Right ventricle myocardium superior (tissue), 1 donor: Measurements from ENCODE around the gene BRSK1. TPM values are rescaled to one million over a fixed set of nuclear protein-coding genes. Genes with fewer than 3 reads are reported as not detected.

Experiments
- ATAC-seq: fragments of 200-7000 bp; cut with Tn5 transposase; one replicate; pipeline ENCODE4 v1.9.1; 2020; ENCODE audit warnings: mild to moderate bottlenecking; ENCODE audit not compliant: poor library complexity
- DNase-seq: peaks from one replicate; pipeline ENCODE4 v3.0.0-alpha.2; 2020
- intact Hi-C: fragments of 100-400 bp; cut with DNase I; formaldehyde crosslinking; loops from one replicate; pipeline ENCODE4 v1.11.2; 2022
- total RNA-seq: library from RNA; stranded (reverse); fragmentation: NEBNext Ultra II Directional; extraction: Animal tissue kit (Norgen Biotek cat#: 25700); gene quantifications from one replicate; pipeline ENCODE4 v1.2.1, GENCODE V29; 2021
- donor health status: DM: no; HTN: yes; CAD: no; lungs with severe emphysema.

The BRSK1 gene
- total RNA-seq, 1 donor from 2014 or later, result 1.6 TPM

- intact Hi-C loops, result no loop called here
- DNase-seq (no peak), ATAC-seq (no peak)
Observed at GRCh38 chr19:55252760-55253663, 30.8 kb upstream of the BRSK1 start.

- intact Hi-C loops, result no loop called here
- ATAC-seq (no peak), DNase-seq (peak; percentile 62)
Observed at GRCh38 chr19:55253842-55254624, 29.8 kb upstream of the BRSK1 start.

- ATAC-seq, result no peak
- intact Hi-C loops, result no loop called here
- DNase-seq, result no peak
Observed at GRCh38 chr19:55254625-55254977, 29.2 kb upstream of the BRSK1 start.

DNA sequence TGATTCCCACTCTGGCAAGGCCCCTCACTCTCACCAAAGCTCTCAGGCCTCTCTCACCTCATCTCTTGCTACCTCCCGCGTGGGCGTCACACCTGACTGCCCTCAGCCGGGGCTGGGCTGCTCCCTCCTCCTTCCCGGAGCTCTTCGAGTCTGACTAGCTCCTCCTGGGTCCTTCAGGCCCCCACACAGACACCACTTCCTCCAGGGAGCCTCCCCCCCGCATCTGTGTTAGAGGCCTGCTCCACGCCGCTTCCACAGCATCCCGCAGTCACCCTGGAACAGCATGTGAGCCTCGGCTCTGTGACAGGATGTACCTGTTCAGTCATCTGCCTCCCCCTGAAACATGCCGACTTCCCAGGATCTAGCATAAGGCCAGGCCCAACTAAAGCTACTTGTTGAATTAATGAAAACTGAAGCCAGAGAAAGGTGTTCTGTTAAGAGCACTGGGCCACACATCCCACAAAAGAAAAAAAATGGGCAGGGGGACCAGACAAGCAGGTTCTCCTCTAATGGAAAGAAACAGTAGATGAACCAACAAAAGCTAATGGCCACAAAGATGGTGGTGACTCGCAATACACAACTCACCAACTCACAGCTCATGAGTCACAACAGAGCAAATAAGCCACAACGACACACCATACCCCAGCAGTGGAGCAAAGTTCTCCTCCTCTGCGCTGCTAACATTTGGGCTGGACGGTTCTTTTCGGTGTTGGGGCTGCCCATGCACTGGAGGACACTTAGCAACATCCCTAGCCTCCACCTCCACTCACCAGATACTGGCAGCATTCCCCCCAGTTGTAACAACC, 28.0 kb upstream of the BRSK1 start:
- intact Hi-C loops, result no loop called here
- DNase-seq (no peak), ATAC-seq (no peak)

DNA sequence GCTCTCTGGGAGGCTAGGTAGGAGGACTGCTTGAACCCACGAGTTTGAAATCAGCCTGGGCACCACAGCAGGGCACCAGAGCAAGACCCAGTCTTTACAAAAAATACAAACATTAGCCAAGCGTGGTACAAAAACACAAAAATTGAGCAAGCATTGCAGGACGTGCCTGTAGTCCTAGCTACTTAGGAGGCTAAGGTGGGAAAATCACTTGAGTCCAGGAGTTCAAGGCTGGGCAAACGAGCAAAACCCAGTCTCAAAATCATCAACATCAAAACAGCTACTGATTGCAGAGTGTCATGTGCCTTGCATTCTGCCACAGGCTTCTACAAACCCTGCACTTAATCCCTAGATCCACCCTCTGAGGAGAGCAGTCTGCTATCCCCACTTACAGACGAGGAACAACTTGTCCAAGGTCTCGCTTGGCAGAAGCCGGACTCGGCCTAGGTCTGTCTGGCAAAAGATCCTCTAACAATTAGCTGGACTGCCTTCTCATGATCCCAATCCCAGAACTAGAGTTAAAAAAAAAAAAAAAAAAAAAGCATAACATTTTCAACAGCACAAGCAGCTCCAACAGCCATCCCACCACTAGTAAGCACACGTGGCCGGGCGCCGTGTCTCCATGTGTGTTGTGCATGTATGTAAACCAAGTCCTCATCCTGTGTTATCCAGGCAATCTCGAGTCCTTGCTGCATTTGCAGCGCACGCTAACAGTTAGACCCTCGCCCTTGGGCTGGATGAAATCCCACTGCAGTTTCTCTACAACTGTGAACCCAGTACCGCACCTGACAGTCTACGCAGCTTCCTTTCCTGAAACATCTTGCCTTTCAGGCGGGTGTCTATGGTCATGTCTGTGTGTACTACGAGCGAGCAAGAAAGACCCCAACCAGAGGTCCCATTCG, 27.0 kb upstream of the BRSK1 start:
- ATAC-seq, result no peak
- intact Hi-C loops, result no loop called here
- no peak for DNase-seq

- DNase-seq, result no peak
- intact Hi-C loops, result no loop called here
- no peak for ATAC-seq
Observed at GRCh38 chr19:55257461-55258420, 26.1 kb upstream of the BRSK1 start.

DNA sequence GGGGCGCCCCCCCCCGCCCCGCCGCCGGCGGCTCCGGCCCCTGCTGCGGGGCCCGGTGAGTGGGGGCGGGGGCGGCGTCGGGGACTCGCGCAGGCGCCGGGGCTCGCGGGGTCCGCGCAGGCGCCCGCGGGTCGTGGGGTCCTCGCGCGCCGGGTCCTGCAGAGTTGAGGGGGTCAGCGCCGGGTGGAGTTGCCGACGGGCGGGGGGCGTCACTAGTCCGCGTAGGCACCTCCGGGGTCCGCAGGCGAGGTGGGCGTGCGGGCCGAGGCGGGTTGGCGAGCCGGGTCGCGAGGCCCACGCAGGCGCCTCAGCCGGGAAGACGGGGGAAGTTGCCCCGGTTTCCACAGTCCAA, 25.3 kb upstream of the BRSK1 start:
- intact Hi-C loops, result no loop called here
- ATAC-seq, result peak; percentile 17
- DNase-seq, result no peak

DNA sequence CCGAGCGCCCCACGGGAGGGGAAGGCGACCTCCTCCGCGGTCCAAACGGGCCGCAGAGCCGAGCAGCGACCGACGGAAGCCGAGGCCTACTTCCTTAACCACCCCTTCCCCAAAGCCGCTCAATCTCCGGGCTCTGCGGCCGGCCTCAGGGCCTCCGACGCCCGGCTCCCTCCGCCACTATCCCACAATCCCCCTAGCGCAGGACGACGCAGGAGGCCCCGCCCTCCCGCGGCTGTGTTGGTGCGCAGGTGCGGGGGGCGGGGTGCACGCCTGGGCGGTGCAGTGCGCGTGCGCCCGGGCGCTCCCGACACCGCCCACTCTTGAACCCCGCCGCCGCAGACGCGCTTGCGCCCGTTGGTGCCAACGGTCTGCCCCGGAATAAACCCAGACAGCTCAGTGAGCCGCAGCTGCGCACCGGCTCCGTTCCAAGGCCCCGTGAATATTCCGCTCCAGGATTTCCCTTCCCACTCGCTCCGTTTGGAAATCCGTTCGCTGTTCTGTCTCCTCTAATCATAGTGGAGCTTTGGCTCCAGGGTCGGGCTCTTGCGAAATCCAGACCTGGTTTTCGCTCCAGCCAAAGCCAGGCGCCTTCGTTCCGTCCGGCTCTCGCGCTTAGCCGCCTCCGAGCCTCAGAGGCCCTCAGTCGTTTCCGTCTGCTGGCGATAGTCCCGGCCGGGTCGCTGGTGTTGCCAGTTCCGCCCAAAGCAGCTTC, 24.8 kb upstream of the BRSK1 start, which contains the start of gene PPP6R1:
Gene PPP6R1, minus strand, starts transcription at position 190 of the 712 bp plus-strand sequence. CDS start 11,914 bp downstream, outside the sequence.
- intact Hi-C loops, result no loop called here
- DNase-seq (peak; percentile 98), ATAC-seq (peak; percentile 95)

- intact Hi-C loops, result no loop called here
- ATAC-seq (no peak), DNase-seq (no peak)
Observed at GRCh38 chr19:55259540-55260210, 24.1 kb upstream of the BRSK1 start.

DNA sequence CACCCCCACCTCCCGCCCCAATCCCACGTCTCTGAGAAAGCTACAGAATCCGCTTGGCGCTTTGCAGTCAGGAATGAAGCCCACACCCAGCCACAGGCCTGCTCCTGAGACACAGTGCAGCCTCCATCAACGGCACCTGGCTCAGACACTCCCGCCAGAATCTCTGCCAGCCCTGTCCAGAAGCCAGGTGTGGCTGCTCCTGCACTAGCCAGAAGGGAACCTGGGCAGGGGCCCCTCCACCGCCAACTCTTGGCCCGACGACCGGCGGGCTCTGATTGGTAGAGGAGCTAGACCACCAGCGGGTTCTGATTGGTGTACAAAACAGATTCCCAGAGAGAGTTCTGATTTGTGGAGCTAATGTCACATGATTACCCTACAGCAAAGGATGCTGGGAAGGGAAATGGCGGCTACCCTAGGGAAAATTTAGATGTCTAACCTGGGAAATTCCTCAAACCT, 22.1 kb upstream of the BRSK1 start:
- intact Hi-C loops, result no loop called here
- DNase-seq, result no peak
- ATAC-seq, result no peak

- intact Hi-C loops, result no loop called here
- ATAC-seq, result no peak
- DNase-seq, result no peak
Observed at GRCh38 chr19:55262359-55262758, 21.4 kb upstream of the BRSK1 start.

GRCh38 chr19:55264531-55264930, 19.3 kb upstream of the BRSK1 start:
- ATAC-seq (no peak), DNase-seq (no peak)
- intact Hi-C loops, result no loop called here

DNA sequence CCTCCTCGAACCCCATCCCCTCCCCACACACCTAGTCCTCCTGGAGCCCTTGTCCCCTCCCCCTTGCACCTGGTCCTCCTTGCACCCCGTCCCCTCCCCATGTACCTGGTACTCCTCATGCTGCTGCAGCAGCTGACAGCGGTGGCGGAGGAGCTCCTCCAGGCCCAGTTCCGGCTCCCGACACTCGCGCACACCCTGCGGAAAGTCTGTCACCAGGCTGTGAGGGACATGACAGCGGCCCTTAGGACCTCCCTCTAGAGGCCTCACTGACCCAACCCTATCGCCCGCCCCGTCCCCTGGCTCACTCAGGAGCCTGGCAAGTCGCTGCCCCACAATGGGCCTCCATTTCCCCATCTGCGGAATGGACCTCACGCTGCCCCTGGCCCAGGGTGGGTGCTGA, 18.6 kb upstream of the BRSK1 start:
- intact Hi-C loops, result no loop called here
- DNase-seq (no peak), ATAC-seq (no peak)

- intact Hi-C loops, result no loop called here
- ATAC-seq, result no peak
- no peak for DNase-seq
Observed at GRCh38 chr19:55265723-55266386, 17.9 kb upstream of the BRSK1 start.

- ATAC-seq (no peak), DNase-seq (no peak)
- intact Hi-C loops, result no loop called here
Observed at GRCh38 chr19:55266404-55266803, 17.4 kb upstream of the BRSK1 start.
